ENCODE measurements around the gene METTL22. TPM values are rescaled to one million over a fixed set of nuclear protein-coding genes. Genes with fewer than 3 reads are reported as not detected.

Gene METTL22
- total and polyA plus RNA-seq, 4 donors = 6.5 to 17.9 (median 14.4) TPM

DNA sequence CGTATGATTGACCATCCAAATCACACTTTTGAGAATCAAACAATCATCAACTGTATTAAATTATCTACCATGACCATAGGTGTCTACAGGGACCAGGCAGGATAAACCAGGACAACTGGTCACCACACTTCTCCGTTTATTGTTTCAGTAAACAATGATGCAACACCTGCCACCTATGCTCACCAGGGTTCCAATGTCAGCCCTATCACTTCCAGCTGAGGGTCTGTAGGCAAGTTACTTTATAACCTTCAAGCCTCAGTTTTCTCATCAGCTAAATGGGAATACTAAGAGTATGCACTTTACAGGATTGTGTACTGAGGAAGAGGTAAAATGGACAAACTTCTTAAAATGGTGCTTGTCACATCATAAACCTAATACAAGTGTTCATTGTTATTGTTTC, 46.1 kb upstream of the METTL22 start:
- no peaks in the 10 kb centered on the region for H3K36me3 ChIP-seq (ENCODE audit: control insufficient read depth in 4 of 4, insufficient read depth in 3 of 4, low read depth in 1 of 4, low read length in 3 of 4)
- no peak for DNase-seq (ENCODE audit: low spot score)
- H3K27me3 ChIP-seq (ENCODE audit: control insufficient read depth in 4 of 4, insufficient read depth in 4 of 4, low read length in 3 of 4) = no peaks in the 10 kb centered on the region
- TF ChIP-seq EGR1 (IDR thresholded peaks at IDR 0.05; ENCODE audit: low read depth in 2 of 2) (no peak), GABPA (IDR thresholded peaks at IDR 0.05 in 1 of 2, conservative IDR thresholded peaks at IDR 0.05 in 1 of 2) (no peak), TAF1 (conservative IDR thresholded peaks at IDR 0.05) (no peak), RAD21 (IDR thresholded peaks at IDR 0.05) (no peak)
- H3K27ac ChIP-seq (ENCODE audit: low read depth in 1 of 2, low read length in 2 of 2) = no peak overlapping the region
- H3K4me1 ChIP-seq (ENCODE audit: control insufficient read depth in 4 of 4, insufficient read depth in 4 of 4, low read length in 3 of 4) = peaks cover 0 to 4% (median 1%) of the 10 kb centered on the region in 4 donors
- no peak overlapping the region for H3K9ac ChIP-seq (ENCODE audit: low read depth in 1 of 2, low read length in 2 of 2)
- no peak overlapping the region for H3K4me3 ChIP-seq (ENCODE audit: low read depth in 1 of 3, low read length in 3 of 3)
- H3K9me3 ChIP-seq (ENCODE audit: control insufficient read depth in 4 of 4, low read length in 3 of 4) = no peaks in the 10 kb centered on the region
- 45% methylated on average over 2 of the region's 2 CpGs for WGBS

DNA sequence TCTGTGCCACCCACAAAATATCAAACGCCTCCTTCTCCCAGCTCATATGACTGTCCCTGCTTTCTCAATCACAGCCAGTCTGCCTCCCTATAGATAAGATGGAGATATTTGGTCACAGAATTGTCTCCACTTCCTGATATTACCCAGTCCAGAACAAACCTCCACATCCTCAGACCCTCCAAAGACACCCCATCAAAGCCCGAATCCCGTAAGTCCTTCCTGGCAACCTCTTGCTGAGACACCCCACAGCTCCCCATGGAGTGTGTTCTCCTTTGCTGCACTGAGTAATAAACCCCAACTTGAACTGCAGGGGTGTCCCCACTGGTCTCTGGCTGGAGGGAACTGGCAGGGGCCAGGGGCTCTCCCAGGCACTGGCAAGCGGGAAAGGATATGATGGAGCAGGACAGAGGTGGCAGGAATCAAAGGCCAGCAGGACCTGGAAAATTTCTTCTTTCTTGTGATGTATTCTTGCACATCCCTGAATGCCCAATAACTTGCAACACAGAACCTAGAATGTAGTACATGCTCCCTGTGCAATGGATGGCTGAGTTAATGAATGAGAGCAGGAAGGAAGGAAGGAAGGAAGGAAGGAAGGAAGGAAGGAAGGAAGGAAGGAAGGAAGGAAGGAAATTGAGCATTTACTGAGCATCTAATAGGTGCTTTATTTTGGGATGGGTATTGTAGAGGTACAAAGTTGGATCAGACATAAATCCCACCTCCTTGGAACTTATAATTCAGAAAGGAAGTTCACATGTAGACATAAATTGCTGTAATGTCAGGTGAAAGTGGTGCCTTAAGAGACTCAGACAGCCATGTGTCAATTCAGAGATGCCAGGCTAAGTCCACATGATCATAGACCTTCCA, 45.1 kb upstream of the METTL22 start:
- no peak overlapping the region for H3K4me3 ChIP-seq (ENCODE audit: low read depth in 1 of 3, low read length in 3 of 3)
- H3K9ac ChIP-seq (ENCODE audit: low read depth in 1 of 2, low read length in 2 of 2) = no peak overlapping the region
- 93% methylated on average over 4 of the region's 4 CpGs for WGBS
- no peaks in the 10 kb centered on the region for H3K36me3 ChIP-seq (ENCODE audit: control insufficient read depth in 4 of 4, insufficient read depth in 3 of 4, low read depth in 1 of 4, low read length in 3 of 4)
- TF ChIP-seq, protein P1, sequence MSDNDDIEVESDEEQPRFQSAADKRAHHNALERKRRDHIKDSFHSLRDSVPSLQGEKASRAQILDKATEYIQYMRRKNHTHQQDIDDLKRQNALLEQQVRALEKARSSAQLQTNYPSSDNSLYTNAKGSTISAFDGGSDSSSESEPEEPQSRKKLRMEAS (IDR thresholded peaks at IDR 0.05) = no peak
- TF ChIP-seq HNF4G (IDR thresholded peaks at IDR 0.05) (no peak), TAF1 (conservative IDR thresholded peaks at IDR 0.05) (no peak), GABPA (IDR thresholded peaks at IDR 0.05 in 1 of 2, conservative IDR thresholded peaks at IDR 0.05 in 1 of 2) (no peak), HNF4A (conservative IDR thresholded peaks at IDR 0.05) (no peak), JUND (IDR thresholded peaks at IDR 0.05) (no peak), EGR1 (IDR thresholded peaks at IDR 0.05; ENCODE audit: low read depth in 2 of 2) (no peak), YY1 (IDR thresholded peaks at IDR 0.05) (no peak), RAD21 (IDR thresholded peaks at IDR 0.05) (no peak), FOXA2 (IDR thresholded peaks at IDR 0.05) (no peak)
- TF ChIP-seq, protein P2, sequence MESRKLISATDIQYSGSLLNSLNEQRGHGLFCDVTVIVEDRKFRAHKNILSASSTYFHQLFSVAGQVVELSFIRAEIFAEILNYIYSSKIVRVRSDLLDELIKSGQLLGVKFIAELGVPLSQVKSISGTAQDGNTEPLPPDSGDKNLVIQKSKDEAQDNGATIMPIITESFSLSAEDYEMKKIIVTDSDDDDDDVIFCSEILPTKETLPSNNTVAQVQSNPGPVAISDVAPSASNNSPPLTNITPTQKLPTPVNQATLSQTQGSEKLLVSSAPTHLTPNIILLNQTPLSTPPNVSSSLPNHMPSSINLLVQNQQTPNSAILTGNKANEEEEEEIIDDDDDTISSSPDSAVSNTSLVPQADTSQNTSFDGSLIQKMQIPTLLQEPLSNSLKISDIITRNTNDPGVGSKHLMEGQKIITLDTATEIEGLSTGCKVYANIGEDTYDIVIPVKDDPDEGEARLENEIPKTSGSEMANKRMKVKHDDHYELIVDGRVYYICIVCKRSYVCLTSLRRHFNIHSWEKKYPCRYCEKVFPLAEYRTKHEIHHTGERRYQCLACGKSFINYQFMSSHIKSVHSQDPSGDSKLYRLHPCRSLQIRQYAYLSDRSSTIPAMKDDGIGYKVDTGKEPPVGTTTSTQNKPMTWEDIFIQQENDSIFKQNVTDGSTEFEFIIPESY (IDR thresholded peaks at IDR 0.05) = no peak
- H3K9me3 ChIP-seq (ENCODE audit: control insufficient read depth in 4 of 4, low read length in 3 of 4) = no peaks in the 10 kb centered on the region
- no peaks in the 10 kb centered on the region for H3K4me1 ChIP-seq (ENCODE audit: control insufficient read depth in 4 of 4, insufficient read depth in 4 of 4, low read length in 3 of 4)
- no peak for DNase-seq (ENCODE audit: low spot score)
- H3K27ac ChIP-seq (ENCODE audit: low read depth in 1 of 2, low read length in 2 of 2) = no peak overlapping the region
- H3K27me3 ChIP-seq (ENCODE audit: control insufficient read depth in 4 of 4, insufficient read depth in 4 of 4, low read length in 3 of 4) = no peaks in the 10 kb centered on the region

DNA sequence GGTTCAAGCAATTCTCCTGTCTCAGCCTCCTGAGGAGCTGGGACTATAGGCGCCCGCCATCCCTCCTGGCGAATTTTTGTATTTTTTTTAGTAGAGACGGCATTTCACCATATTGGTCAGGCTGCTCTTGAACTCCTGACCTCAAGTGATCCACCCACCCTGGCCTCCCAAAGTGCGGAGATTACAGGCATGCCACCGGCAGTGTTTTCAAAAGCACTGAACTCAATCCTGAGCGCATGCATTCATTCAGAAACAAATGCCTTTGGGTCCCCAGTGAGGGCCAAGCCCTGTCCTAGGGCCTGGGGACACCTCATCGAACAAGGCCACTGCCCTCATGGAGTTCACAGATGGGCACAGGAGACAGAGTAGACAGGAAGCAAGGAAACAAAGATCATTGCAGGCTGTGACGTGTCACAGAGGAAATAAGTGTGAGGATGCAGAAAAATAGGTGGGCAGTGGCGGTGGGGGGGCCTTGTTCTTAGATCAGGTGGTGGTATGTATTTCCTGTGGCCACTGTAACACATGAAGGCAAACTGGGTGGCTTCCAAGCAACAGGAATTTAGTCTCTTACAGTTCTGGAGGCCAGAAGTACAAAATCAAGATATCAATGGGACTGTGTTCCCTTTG, 43.7 kb upstream of the METTL22 start:
- H3K9ac ChIP-seq (ENCODE audit: low read depth in 1 of 2, low read length in 2 of 2) = no peak overlapping the region
- no peaks in the 10 kb centered on the region for H3K9me3 ChIP-seq (ENCODE audit: control insufficient read depth in 4 of 4, low read length in 3 of 4)
- no peak overlapping the region for H3K4me3 ChIP-seq (ENCODE audit: low read depth in 1 of 3, low read length in 3 of 3)
- H3K4me1 ChIP-seq (ENCODE audit: control insufficient read depth in 4 of 4, insufficient read depth in 4 of 4, low read length in 3 of 4) = no peaks in the 10 kb centered on the region
- 85% methylated on average over 10 of the region's 10 CpGs for WGBS
- H3K36me3 ChIP-seq (ENCODE audit: control insufficient read depth in 4 of 4, insufficient read depth in 3 of 4, low read depth in 1 of 4, low read length in 3 of 4) = no peaks in the 10 kb centered on the region
- no peaks in the 10 kb centered on the region for H3K27me3 ChIP-seq (ENCODE audit: control insufficient read depth in 4 of 4, insufficient read depth in 4 of 4, low read length in 3 of 4)
- no peak for DNase-seq (ENCODE audit: low spot score)
- H3K27ac ChIP-seq (ENCODE audit: low read depth in 1 of 2, low read length in 2 of 2) = no peak overlapping the region
- no peak for TF ChIP-seq GABPA (IDR thresholded peaks at IDR 0.05 in 1 of 2, conservative IDR thresholded peaks at IDR 0.05 in 1 of 2)

All from liver (tissue), 9 donors.